GM12892 (cell line): ENCODE results near the gene TMEM82.

Experiments used
- POLR2A ChIP-seq: IDR thresholded peaks from 2 replicates; pipeline ENCODE4 v1.6.1; 2011; ENCODE audit warnings: low read depth, low read length, control low read depth
- POLR2AphosphoS5 ChIP-seq: IDR thresholded peaks from 2 replicates; pipeline ENCODE4 v1.6.1; 2011; ENCODE audit warnings: low read depth, low read length, control low read depth
- TAF1 ChIP-seq: IDR thresholded peaks from 2 replicates; pipeline ENCODE4 v1.6.1; 2011; ENCODE audit warnings: low read depth, mild to moderate bottlenecking, control low read depth, low read length, borderline replicate concordance

- no peak for TF ChIP-seq POLR2A
- no peak for TF ChIP-seq POLR2AphosphoS5
- no peak for TF ChIP-seq TAF1
Measured at GRCh38 chr1:15727424-15727823, 14.9 kb upstream of the TMEM82 start.
